HEK293 (cell line): ENCODE data around the gene DIP2C.

ENCODE experiments used
- ZNF670 ChIP-seq: fragments of 450-650 bp; formaldehyde crosslinking; IDR thresholded peaks from 2 replicates; pipeline ENCODE4 v1.5.1; 2016; ENCODE audit warnings: missing biosample characterization, missing genetic modification characterization, low read depth
- ZSCAN23 ChIP-seq: fragments of 450-650 bp; formaldehyde crosslinking; IDR thresholded peaks from 2 replicates; pipeline ENCODE4 v1.5.1; 2016; ENCODE audit warnings: missing biosample characterization, missing genetic modification characterization

DNA sequence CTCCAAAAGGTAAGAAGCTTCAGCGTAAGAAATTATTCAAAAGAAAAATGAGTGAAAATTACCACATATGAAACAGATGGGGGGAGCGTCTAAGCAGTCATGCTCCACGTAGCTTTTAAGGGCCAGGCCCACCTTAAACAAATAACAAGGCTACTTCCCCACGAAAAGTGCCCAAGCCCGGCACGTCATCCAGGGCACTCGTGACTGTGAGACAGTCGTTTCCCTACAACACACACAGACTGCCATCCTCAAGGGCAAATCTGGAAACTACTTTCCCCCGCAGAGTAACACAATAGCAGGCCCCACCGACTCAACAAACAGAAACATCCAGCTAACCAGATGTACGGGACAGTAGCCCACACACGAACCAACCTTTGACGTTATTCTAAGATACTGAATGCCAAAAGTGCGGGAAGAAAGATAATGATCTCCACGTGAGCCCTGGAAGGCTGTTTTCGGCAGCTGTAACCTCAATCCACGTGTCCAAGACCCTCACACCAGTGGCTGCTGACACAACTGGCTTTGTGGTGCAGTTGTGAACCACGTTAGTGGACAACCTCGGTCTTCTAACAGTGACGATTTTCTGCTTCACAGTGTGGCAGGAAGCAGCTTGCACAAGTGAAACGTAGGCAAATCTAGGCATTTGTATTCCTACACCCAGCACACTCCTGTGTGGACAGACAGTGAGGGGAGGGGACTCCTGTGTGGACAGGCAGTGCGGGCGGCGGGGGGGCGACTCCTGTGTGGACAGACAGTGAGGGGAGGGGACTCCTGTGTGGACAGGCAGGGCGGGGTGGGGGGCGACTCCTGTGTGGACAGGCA lies 302.5 kb downstream of the DIP2C start:
- TF ChIP-seq ZSCAN23 (tag by site-specific recombination): no peak
- TF ChIP-seq ZNF670 (tag by site-specific recombination): no peak
